HepG2 (cell line): ENCODE data around the gene IRF2BPL. TPM values are rescaled to one million over a fixed set of nuclear protein-coding genes. Genes with fewer than 3 reads are reported as not detected.

Experiments
- ELF3 ChIP-seq: IDR thresholded peaks from 2 replicates; pipeline ENCODE4 v1.6.1; 2016; ENCODE audit warnings: missing genetic modification reagents, missing compliant biosample characterization
- FOSL2 ChIP-seq: sonication (generic); formaldehyde crosslinking; IDR thresholded peaks from 2 replicates; pipeline ENCODE4 v1.4.0; 2020; ENCODE audit warnings: missing genetic modification reagents
- HES4 ChIP-seq: sonication (generic); formaldehyde crosslinking; IDR thresholded peaks from 2 replicates; pipeline ENCODE4 v1.9.0; 2021; ENCODE audit warnings: mild to moderate bottlenecking, missing genetic modification reagents, borderline replicate concordance
- HNRNPL ChIP-seq: fragments of 200-400 bp; formaldehyde crosslinking; IDR thresholded peaks from 2 replicates; pipeline ENCODE4 v1.6.1; 2017; ENCODE audit warnings: mild to moderate bottlenecking, low read depth, low read length
- JDP2 ChIP-seq: sonication (generic); formaldehyde crosslinking; IDR thresholded peaks from 2 replicates; pipeline ENCODE4 v1.8.1; 2022; ENCODE audit warnings: missing genetic modification reagents, borderline replicate concordance
- MZF1 ChIP-seq: sonication (generic); formaldehyde crosslinking; IDR thresholded peaks from 2 replicates; pipeline ENCODE4 v1.8.1; 2023; ENCODE audit warnings: mild to moderate bottlenecking, missing genetic modification reagents, borderline replicate concordance
- NR2F6 ChIP-seq, 2 experiments: IDR thresholded peaks; 2 replicates each; pipeline ENCODE4 v1.6.1; 2016; ENCODE audit warnings: antibody characterized with exemption in 1 of 2, mild to moderate bottlenecking in 1 of 2
- PCBP1 ChIP-seq: fragments of 200-400 bp; formaldehyde crosslinking; IDR thresholded peaks from 2 replicates; pipeline ENCODE4 v1.6.1; 2017; ENCODE audit warnings: mild to moderate bottlenecking, low read depth, low read length, borderline replicate concordance
- SCMH1 ChIP-seq: sonication (generic); formaldehyde crosslinking; IDR thresholded peaks from 2 replicates; pipeline ENCODE4 v1.9.0; 2021; ENCODE audit warnings: missing genetic modification reagents, mild to moderate bottlenecking, borderline replicate concordance
- SMC3 ChIP-seq: IDR thresholded peaks from 2 replicates; pipeline ENCODE4 v1.6.1; 2011; ENCODE audit warnings: low read length, improper control_type of control experiment
- TAF1 ChIP-seq: sonication (generic); formaldehyde crosslinking; IDR thresholded peaks from 2 replicates; pipeline ENCODE4 v1.4.0; 2020; ENCODE audit warnings: missing genetic modification reagents
- ZBTB8A ChIP-seq: sonication (generic); formaldehyde crosslinking; IDR thresholded peaks from 2 replicates; pipeline ENCODE4 v1.4.0; 2020; ENCODE audit warnings: mild to moderate bottlenecking, low read depth, missing genetic modification reagents, borderline replicate concordance
- ZMYM3 ChIP-seq: sonication (generic); formaldehyde crosslinking; IDR thresholded peaks from 2 replicates; pipeline ENCODE4 v1.5.1; 2020; ENCODE audit warnings: mild to moderate bottlenecking, missing genetic modification reagents
- ZNF138 ChIP-seq: sonication (generic); formaldehyde crosslinking; IDR thresholded peaks from 2 replicates; pipeline ENCODE4 v1.5.0; 2020; ENCODE audit warnings: mild to moderate bottlenecking, low read depth, missing genetic modification reagents
- ZNF205 ChIP-seq: IDR thresholded peaks from 2 replicates; pipeline ENCODE4 v1.6.1; 2018; ENCODE audit warnings: missing biosample characterization, missing genetic modification reagents
- ZNF260 ChIP-seq: sonication (generic); formaldehyde crosslinking; IDR thresholded peaks from 2 replicates; pipeline ENCODE4 v1.4.0; 2020; ENCODE audit warnings: missing genetic modification reagents, low read depth, mild to moderate bottlenecking, borderline replicate concordance
- ZNF556 ChIP-seq: sonication (generic); formaldehyde crosslinking; IDR thresholded peaks from 2 replicates; pipeline ENCODE4 v1.4.0; 2020; ENCODE audit warnings: mild to moderate bottlenecking, missing genetic modification reagents, borderline replicate concordance
- ZNF652 ChIP-seq: IDR thresholded peaks from 2 replicates; pipeline ENCODE4 v1.6.1; 2016; ENCODE audit warnings: low read depth, borderline replicate concordance
- polyA plus RNA-seq, 8 experiments: library from polyadenylated mRNA; depleted of rRNA in 3 of 8; stranded (reverse) in 7 of 8; unstranded in 1 of 8; fragments of >200 nt; fragmentation: Illumina TruSeq in 4 of 8; extraction: Trizol in 4 of 8; gene quantifications; 2 replicates each; pipeline versions ENCODE4 v1.2.1 to v1.2.3, GENCODE V29; 2011 to 2016; ENCODE audit warnings: low read depth in 4 of 8, missing spikeins in 1 of 8, mixed read lengths in 1 of 8; ENCODE audit not compliant: insufficient read depth in 1 of 8
- total RNA-seq, 5 experiments: library from RNA; depleted of rRNA; stranded (reverse); fragments of >200 nt; fragmentation: Illumina TruSeq; extraction: Trizol; gene quantifications; 2 replicates each; pipeline ENCODE4 v1.2.3, GENCODE V29; 2016; ENCODE audit warnings: low read depth in 1 of 5
- TF ChIP-seq, protein P1 (sequence below): sonication (generic); formaldehyde crosslinking; IDR thresholded peaks from 2 replicates; pipeline ENCODE4 v1.8.0; 2022; ENCODE audit warnings: mild to moderate bottlenecking, missing genetic modification reagents, moderate library complexity
- TF ChIP-seq, protein P2 (sequence below): sonication (generic); formaldehyde crosslinking; IDR thresholded peaks from 2 replicates; pipeline ENCODE4 v1.4.0; 2020; ENCODE audit warnings: mild to moderate bottlenecking, missing genetic modification reagents
- TF ChIP-seq, protein P3 (sequence below): sonication (generic); formaldehyde crosslinking; IDR thresholded peaks from 2 replicates; pipeline ENCODE4 v1.4.0; 2020; ENCODE audit warnings: mild to moderate bottlenecking, missing genetic modification reagents, borderline replicate concordance
- TF ChIP-seq, protein P4 (sequence below): fragments of 450-650 bp; IDR thresholded peaks from 2 replicates; pipeline ENCODE4 v1.6.1; 2016

IRF2BPL gene
- total and polyA plus RNA-seq, 2 of the 13 experiments (the other 11 are each of a cell fraction or from before 2014, with no cell fraction given): 6.6 to 8.4 TPM

DNA sequence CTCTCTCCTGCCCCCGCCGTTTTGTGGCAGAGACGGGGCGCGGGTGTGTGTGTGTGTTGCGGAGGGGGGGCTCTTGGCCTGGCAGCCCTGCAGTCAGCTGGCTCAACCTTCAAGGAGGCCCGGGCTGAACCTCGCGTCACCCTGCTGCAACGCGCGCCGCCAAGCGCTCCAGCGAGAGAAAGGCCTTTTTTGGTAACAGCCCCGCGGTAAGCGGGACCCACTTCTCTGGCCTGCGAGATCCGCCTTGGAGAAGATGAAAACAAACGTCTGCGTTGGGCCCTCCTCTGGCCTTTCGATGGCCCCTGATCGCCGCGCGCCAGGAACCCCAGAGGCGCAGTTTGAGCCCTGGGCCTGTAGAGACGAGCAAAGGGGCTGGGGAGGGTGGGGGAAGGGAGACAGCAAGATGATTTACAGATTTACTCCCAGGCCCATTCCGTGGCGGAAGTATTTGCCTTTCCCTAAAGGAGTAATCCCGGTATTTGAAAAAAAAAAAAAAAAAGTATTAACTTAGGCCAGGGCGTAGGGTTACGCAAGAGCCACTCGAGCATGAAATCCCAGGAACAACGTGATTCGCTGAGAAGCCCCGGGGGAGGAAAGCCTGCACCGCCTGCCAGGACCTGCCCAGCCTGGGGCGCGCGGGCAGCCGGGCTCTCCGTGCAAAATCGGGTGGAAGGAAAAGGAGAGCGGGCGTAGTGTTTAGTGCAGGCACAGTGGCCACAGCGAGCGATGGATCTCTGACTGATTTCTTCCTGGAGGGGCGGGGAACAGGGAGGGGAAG lies 4.5 kb upstream of the IRF2BPL start (continued):
- TF ChIP-seq, protein P1, sequence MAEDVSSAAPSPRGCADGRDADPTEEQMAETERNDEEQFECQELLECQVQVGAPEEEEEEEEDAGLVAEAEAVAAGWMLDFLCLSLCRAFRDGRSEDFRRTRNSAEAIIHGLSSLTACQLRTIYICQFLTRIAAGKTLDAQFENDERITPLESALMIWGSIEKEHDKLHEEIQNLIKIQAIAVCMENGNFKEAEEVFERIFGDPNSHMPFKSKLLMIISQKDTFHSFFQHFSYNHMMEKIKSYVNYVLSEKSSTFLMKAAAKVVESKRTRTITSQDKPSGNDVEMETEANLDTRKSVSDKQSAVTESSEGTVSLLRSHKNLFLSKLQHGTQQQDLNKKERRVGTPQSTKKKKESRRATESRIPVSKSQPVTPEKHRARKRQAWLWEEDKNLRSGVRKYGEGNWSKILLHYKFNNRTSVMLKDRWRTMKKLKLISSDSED: 0 out of 2 replicates have a peak, but pooled peaks have one; percentile 62
- TF ChIP-seq, protein P2, sequence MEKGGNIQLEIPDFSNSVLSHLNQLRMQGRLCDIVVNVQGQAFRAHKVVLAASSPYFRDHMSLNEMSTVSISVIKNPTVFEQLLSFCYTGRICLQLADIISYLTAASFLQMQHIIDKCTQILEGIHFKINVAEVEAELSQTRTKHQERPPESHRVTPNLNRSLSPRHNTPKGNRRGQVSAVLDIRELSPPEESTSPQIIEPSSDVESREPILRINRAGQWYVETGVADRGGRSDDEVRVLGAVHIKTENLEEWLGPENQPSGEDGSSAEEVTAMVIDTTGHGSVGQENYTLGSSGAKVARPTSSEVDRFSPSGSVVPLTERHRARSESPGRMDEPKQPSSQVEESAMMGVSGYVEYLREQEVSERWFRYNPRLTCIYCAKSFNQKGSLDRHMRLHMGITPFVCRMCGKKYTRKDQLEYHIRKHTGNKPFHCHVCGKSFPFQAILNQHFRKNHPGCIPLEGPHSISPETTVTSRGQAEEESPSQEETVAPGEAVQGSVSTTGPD (CRISPR knock-in tag): 0 out of 2 replicates have a peak, but pooled peaks have one; percentile 41
- TF ChIP-seq ZBTB8A (CRISPR knock-in tag) (no peak), TAF1 (0 out of 2 replicates have a peak, but pooled peaks have one; percentile 11), HNRNPL (peak; percentile 62; the same call in 1 of the 2 replicates), MZF1 (CRISPR knock-in tag) (no peak), NR2F6 (IDR thresholded peaks at IDR 0.05) (peak; percentile 2; the same call in 1 of the 2 replicates), NR2F6 (CRISPR knock-in tag; IDR thresholded peaks at IDR 0.05) (no peak), ZNF138 (CRISPR knock-in tag) (no peak), ELF3 (CRISPR knock-in tag) (peak; percentile 82), HES4 (CRISPR knock-in tag) (no peak), SMC3 (no peak; the same call in 1 of the 2 replicates), ZNF260 (CRISPR knock-in tag) (no peak), SCMH1 (CRISPR knock-in tag) (no peak), ZNF652 (CRISPR knock-in tag) (peak; percentile 29; the same call in 1 of the 2 replicates), FOSL2 (CRISPR knock-in tag) (no peak), ZNF205 (CRISPR knock-in tag) (no peak), JDP2 (no peak), ZMYM3 (CRISPR knock-in tag) (no peak), ZNF556 (CRISPR knock-in tag) (peak; percentile 36; the same call in 1 of the 2 replicates), PCBP1 (0 out of 2 replicates have a peak, but pooled peaks have one; percentile 56)
- TF ChIP-seq, protein P3, sequence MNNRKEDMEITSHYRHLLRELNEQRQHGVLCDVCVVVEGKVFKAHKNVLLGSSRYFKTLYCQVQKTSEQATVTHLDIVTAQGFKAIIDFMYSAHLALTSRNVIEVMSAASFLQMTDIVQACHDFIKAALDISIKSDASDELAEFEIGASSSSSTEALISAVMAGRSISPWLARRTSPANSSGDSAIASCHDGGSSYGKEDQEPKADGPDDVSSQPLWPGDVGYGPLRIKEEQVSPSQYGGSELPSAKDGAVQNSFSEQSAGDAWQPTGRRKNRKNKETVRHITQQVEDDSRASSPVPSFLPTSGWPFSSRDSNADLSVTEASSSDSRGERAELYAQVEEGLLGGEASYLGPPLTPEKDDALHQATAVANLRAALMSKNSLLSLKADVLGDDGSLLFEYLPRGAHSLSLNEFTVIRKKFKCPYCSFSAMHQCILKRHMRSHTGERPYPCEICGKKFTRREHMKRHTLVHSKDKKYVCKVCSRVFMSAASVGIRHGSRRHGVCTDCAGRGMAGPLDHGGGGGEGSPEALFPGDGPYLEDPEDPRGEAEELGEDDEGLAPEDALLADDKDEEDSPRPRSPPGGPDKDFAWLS (CRISPR knock-in tag): no peak
- TF ChIP-seq, protein P4, sequence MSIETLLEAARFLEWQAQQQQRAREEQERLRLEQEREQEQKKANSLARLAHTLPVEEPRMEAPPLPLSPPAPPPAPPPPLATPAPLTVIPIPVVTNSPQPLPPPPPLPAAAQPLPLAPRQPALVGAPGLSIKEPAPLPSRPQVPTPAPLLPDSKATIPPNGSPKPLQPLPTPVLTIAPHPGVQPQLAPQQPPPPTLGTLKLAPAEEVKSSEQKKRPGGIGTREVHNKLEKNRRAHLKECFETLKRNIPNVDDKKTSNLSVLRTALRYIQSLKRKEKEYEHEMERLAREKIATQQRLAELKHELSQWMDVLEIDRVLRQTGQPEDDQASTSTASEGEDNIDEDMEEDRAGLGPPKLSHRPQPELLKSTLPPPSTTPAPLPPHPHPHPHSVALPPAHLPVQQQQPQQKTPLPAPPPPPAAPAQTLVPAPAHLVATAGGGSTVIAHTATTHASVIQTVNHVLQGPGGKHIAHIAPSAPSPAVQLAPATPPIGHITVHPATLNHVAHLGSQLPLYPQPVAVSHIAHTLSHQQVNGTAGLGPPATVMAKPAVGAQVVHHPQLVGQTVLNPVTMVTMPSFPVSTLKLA: no peak
